H1 (cell line): Measurements from ENCODE around the gene MDC1. TPM values are rescaled to one million over a fixed set of nuclear protein-coding genes. Genes with fewer than 3 reads are reported as not detected.

Source experiments
- CTCF ChIA-PET: fragments of 300-600 bp; sonication (Branson Sonifier 250); formaldehyde crosslinking; loops from one replicate; lab custom pipeline; 2021; ENCODE audit not compliant: partially characterized antibody; lab: Charles Lee
- POLR2A ChIA-PET: fragments of 300-600 bp; sonication (Branson Sonifier 250); formaldehyde crosslinking; loops from one replicate; lab custom pipeline; 2021; ENCODE audit warnings: inconsistent platforms; ENCODE audit not compliant: partially characterized antibody; lab: Charles Lee
- DNase-seq, 2 experiments: peaks; one replicate each; pipeline versions ENCODE4 v3.0.0 to v3.0.0-alpha.2; 2010 to 2022; ENCODE audit warnings: low spot score in 2 of 2, low read depth in 1 of 2, mixed read lengths in 1 of 2
- FAIRE-seq: peaks from 2 replicates; lab custom pipeline; 2011; peaks lifted over from hg19 to GRCh38; lab: Jason Lieb, UNC
- H2AFZ ChIP-seq: 2 replicates; pipeline ENCODE4 v1.8.1; 2012; ENCODE audit warnings: low read length, inconsistent platforms
- H2AK5ac ChIP-seq: 2 replicates; pipeline ENCODE4 v1.6.1; 2013; ENCODE audit warnings: low read depth, low read length
- H2BK120ac ChIP-seq: replicated peaks from 2 replicates; pipeline ENCODE3; 2013; ENCODE audit warnings: low read depth, low read length, inconsistent platforms
- H2BK12ac ChIP-seq: 2 replicates; pipeline ENCODE4 v1.6.1; 2013; ENCODE audit warnings: low read depth, low read length
- H2BK15ac ChIP-seq: 2 replicates; pipeline ENCODE4 v1.6.1; 2013; ENCODE audit warnings: low read length
- H2BK20ac ChIP-seq: 2 replicates; pipeline ENCODE4 v1.6.1; 2013; ENCODE audit warnings: low read length
- H2BK5ac ChIP-seq: 2 replicates; pipeline ENCODE4 v1.6.1; 2013; ENCODE audit warnings: low read depth, low read length
- H3K14ac ChIP-seq: 2 replicates; pipeline ENCODE4 v1.6.1; 2013; ENCODE audit warnings: inconsistent platforms; ENCODE audit not compliant: insufficient read length
- H3K18ac ChIP-seq: 2 replicates; pipeline ENCODE4 v1.6.1; 2013; ENCODE audit warnings: low read length; ENCODE audit errors: extremely low read depth
- H3K23ac ChIP-seq: 2 replicates; pipeline ENCODE4 v1.6.1; 2013; ENCODE audit warnings: inconsistent platforms; ENCODE audit not compliant: insufficient read length
- H3K23me2 ChIP-seq: 2 replicates; pipeline ENCODE4 v1.6.1; 2013; ENCODE audit warnings: low read depth, low read length
- H3K27ac ChIP-seq: 2 replicates; pipeline ENCODE4 v1.6.1; 2011; ENCODE audit warnings: low read depth, low read length, inconsistent platforms
- H3K27me3 ChIP-seq, 4 experiments: replicated peaks in 1 of 4; 1 replicate in 1 of 4; 2 replicates in 3 of 4; pipeline versions ENCODE4 v1.6.1 to v1.8.1; 2011 to 2013; ENCODE audit warnings: low read length in 3 of 4, mild to moderate bottlenecking in 3 of 4, inconsistent platforms in 2 of 4, mixed read lengths in 2 of 4, moderate library complexity in 1 of 4; ENCODE audit not compliant: control insufficient read depth in 3 of 4, insufficient read depth in 3 of 4; ENCODE audit errors: extremely low read depth in 1 of 4
- H3K36me3 ChIP-seq, 4 experiments: 2 replicates each; pipeline versions ENCODE4 v1.6.1 to v1.8.1; 2011 to 2013; ENCODE audit warnings: mild to moderate bottlenecking in 4 of 4, low read length in 3 of 4, moderate library complexity in 2 of 4, control low read depth in 1 of 4, inconsistent platforms in 1 of 4; ENCODE audit not compliant: insufficient read depth in 4 of 4, control insufficient read depth in 2 of 4
- H3K4ac ChIP-seq: replicated peaks from 2 replicates; pipeline ENCODE3; 2013; ENCODE audit warnings: low read length, low read depth, mixed read lengths, inconsistent platforms; ENCODE audit not compliant: insufficient read length
- H3K4me1 ChIP-seq, 4 experiments: replicated peaks in 1 of 4; 1 replicate in 1 of 4; 2 replicates in 3 of 4; pipeline versions ENCODE4 v1.6.1 to v1.8.1; 2011 to 2013; ENCODE audit warnings: low read length in 3 of 4, inconsistent platforms in 2 of 4, mixed read lengths in 1 of 4; ENCODE audit not compliant: insufficient read depth in 4 of 4, control insufficient read depth in 3 of 4
- H3K4me2 ChIP-seq, 2 experiments: 2 replicates each; pipeline versions ENCODE4 v1.6.1 to v1.8.1; 2011 to 2013; ENCODE audit warnings: low read depth in 2 of 2, low read length in 2 of 2, control low read depth in 1 of 2, inconsistent platforms in 1 of 2, mild to moderate bottlenecking in 1 of 2; ENCODE audit not compliant: insufficient read depth in 1 of 2
- H3K4me3 ChIP-seq, 4 experiments: fragments of 200-600, 300-600 bp in 1 of 4; sonication (generic), shearing (Covaris generic), sonication (Bioruptor Twin) in 1 of 4; 2 replicates each; pipeline versions ENCODE4 v1.5.1 to v1.8.1; 2011 to 2016; ENCODE audit warnings: low read length in 4 of 4, low read depth in 3 of 4, control low read depth in 2 of 4, inconsistent platforms in 2 of 4, mild to moderate bottlenecking in 2 of 4, mixed read lengths in 1 of 4, moderate library complexity in 1 of 4; ENCODE audit not compliant: insufficient read depth in 2 of 4; ENCODE audit errors: extremely low read depth in 1 of 4
- H3K56ac ChIP-seq: replicated peaks from 2 replicates; pipeline ENCODE3; 2013; ENCODE audit warnings: low read depth, mild to moderate bottlenecking, mixed read lengths, low read length, inconsistent platforms; ENCODE audit not compliant: insufficient read length
- H3K79me1 ChIP-seq: 2 replicates; pipeline ENCODE4 v1.6.1; 2013; ENCODE audit warnings: low read depth, low read length, control low read depth
- H3K79me2 ChIP-seq, 2 experiments: 2 replicates each; pipeline versions ENCODE4 v1.6.1 to v1.8.1; 2012 to 2013; ENCODE audit warnings: low read length in 2 of 2, mild to moderate bottlenecking in 2 of 2, inconsistent platforms in 1 of 2; ENCODE audit not compliant: insufficient read depth in 2 of 2, control insufficient read depth in 1 of 2
- H3K9ac ChIP-seq, 4 experiments: replicated peaks in 1 of 4; 1 replicate in 1 of 4; 2 replicates in 3 of 4; pipeline versions ENCODE4 v1.6.1 to v1.8.1; 2011 to 2013; ENCODE audit warnings: low read depth in 3 of 4, low read length in 3 of 4, control low read depth in 2 of 4, mild to moderate bottlenecking in 2 of 4, moderate library complexity in 2 of 4, inconsistent platforms in 1 of 4; ENCODE audit errors: extremely low read depth in 1 of 4
- H3K9me3 ChIP-seq, 2 experiments: 2 replicates each; pipeline versions ENCODE4 v1.6.1 to v1.8.1; 2012 to 2013; ENCODE audit warnings: mild to moderate bottlenecking in 2 of 2, moderate library complexity in 2 of 2, control low read depth in 1 of 2, inconsistent platforms in 1 of 2, low read depth in 1 of 2, low read length in 1 of 2, mixed read lengths in 1 of 2; ENCODE audit not compliant: insufficient read depth in 2 of 2
- H4K20me1 ChIP-seq, 2 experiments: replicated peaks in 1 of 2; 2 replicates each; pipeline versions ENCODE3 to v1.8.1; 2011 to 2013; ENCODE audit warnings: inconsistent platforms in 2 of 2, low read length in 2 of 2, mild to moderate bottlenecking in 1 of 2; ENCODE audit not compliant: insufficient read depth in 2 of 2, control insufficient read depth in 1 of 2
- H4K5ac ChIP-seq: 2 replicates; pipeline ENCODE4 v1.6.1; 2013; ENCODE audit warnings: low read length, low read depth, mixed read lengths, inconsistent platforms; ENCODE audit not compliant: insufficient read length
- H4K8ac ChIP-seq: 2 replicates; pipeline ENCODE4 v1.8.0; 2013; ENCODE audit warnings: mild to moderate bottlenecking, moderate library complexity, low read length, inconsistent platforms; ENCODE audit not compliant: insufficient read depth; ENCODE audit errors: extremely low read depth
- H4K91ac ChIP-seq: replicated peaks from 2 replicates; pipeline ENCODE3; 2013; ENCODE audit warnings: low read length, mixed read lengths, inconsistent platforms; ENCODE audit not compliant: insufficient read length
- BACH1 ChIP-seq: IDR thresholded peaks from 2 replicates; pipeline ENCODE4 v1.6.1; 2012; ENCODE audit warnings: low read length, improper control_type of control experiment
- BCL11A ChIP-seq, 2 experiments: IDR thresholded peaks; one replicate each; pipeline ENCODE4 v1.6.1; 2011; ENCODE audit warnings: low read depth in 2 of 2, low read length in 2 of 2, mild to moderate bottlenecking in 2 of 2
- CHD1 ChIP-seq: IDR thresholded peaks from 2 replicates; pipeline ENCODE4 v1.6.1; 2012; ENCODE audit warnings: low read depth, low read length, improper control_type of control experiment
- CHD2 ChIP-seq: IDR thresholded peaks from 2 replicates; pipeline ENCODE4 v1.6.1; 2012; ENCODE audit warnings: low read length, improper control_type of control experiment
- CREB1 ChIP-seq: IDR thresholded peaks from 2 replicates; pipeline ENCODE4 v1.6.1; 2012; ENCODE audit warnings: inconsistent platforms
- EGR1 ChIP-seq: IDR thresholded peaks from 2 replicates; pipeline ENCODE4 v1.6.1; 2011; ENCODE audit warnings: low read depth, low read length, borderline replicate concordance
- NRF1 ChIP-seq: IDR thresholded peaks from 2 replicates; pipeline ENCODE4 v1.6.1; 2011; ENCODE audit warnings: mild to moderate bottlenecking, low read depth, low read length, improper control_type of control experiment
- SIRT6 ChIP-seq: IDR thresholded peaks from one replicate; pipeline ENCODE4 v1.7.1; 2012; ENCODE audit warnings: low read length, inconsistent platforms
- SRF ChIP-seq: IDR thresholded peaks from 2 replicates; pipeline ENCODE4 v1.6.1; 2011; ENCODE audit warnings: mild to moderate bottlenecking, low read depth, low read length, moderate library complexity
- TCF12 ChIP-seq: IDR thresholded peaks from 2 replicates; pipeline ENCODE4 v1.6.1; 2011; ENCODE audit warnings: low read depth, mild to moderate bottlenecking, low read length
- TEAD4 ChIP-seq: IDR thresholded peaks from 2 replicates; pipeline ENCODE4 v1.6.1; 2012; ENCODE audit warnings: low read depth, low read length, inconsistent platforms, mixed read lengths
- ZNF274 ChIP-seq: IDR thresholded peaks from 2 replicates; pipeline ENCODE4 v1.7.0; 2012; ENCODE audit warnings: low read length, borderline replicate concordance; ENCODE audit errors: extremely low read depth
- WGBS, 2 experiments: shearing (Covaris generic) in 1 of 2; methylation state at CpG; one replicate each; pipeline versions ENCODE4 v1.1.6 to v1.1.7; 2013 to 2015; ENCODE audit warnings: low lambda C conversion rate in 2 of 2, mixed read lengths in 2 of 2, inconsistent platforms in 1 of 2, low coverage in 1 of 2, missing lambda C conversion rate in 1 of 2; ENCODE audit not compliant: insufficient replicate concordance in 2 of 2, insufficient coverage in 1 of 2, insufficient read length in 1 of 2; ENCODE audit errors: extremely low coverage in 1 of 2, missing lambda C conversion rate in 1 of 2; 5-methylcytosine and 5-hydroxymethylcytosine counted together
- polyA plus RNA-seq, 7 experiments: library from polyadenylated mRNA; depleted of rRNA in 3 of 7; stranded (reverse) in 5 of 7; unstranded in 2 of 7; fragments of >200 nt in 5 of 7; fragments of 200-250 nt in 2 of 7; gene quantifications; 1 replicate in 5 of 7; 2 replicates in 1 of 7; 4 replicates in 1 of 7; pipeline versions ENCODE4 v1.2.1 to v1.2.3, GENCODE V29; 2011 to 2013; ENCODE audit warnings: missing spikeins in 2 of 7, mixed read lengths in 2 of 7
- total RNA-seq: library from RNA; stranded (reverse); fragmentation: NEBNext Ultra II Directional; extraction: Animal tissue kit (Norgen Biotek cat#: 25700); gene quantifications from 2 replicates; pipeline ENCODE4 v1.2.1, GENCODE V29; 2021
- TF ChIP-seq, protein P1 (sequence below): IDR thresholded peaks from 2 replicates; pipeline ENCODE4 v1.6.1; 2012; ENCODE audit warnings: inconsistent platforms

Gene MDC1
- total and polyA plus RNA-seq, 2 of the 8 experiments (the other 6 are each of a cell fraction or from before 2014, with no cell fraction given) = 29.9 to 81.1 TPM

DNA sequence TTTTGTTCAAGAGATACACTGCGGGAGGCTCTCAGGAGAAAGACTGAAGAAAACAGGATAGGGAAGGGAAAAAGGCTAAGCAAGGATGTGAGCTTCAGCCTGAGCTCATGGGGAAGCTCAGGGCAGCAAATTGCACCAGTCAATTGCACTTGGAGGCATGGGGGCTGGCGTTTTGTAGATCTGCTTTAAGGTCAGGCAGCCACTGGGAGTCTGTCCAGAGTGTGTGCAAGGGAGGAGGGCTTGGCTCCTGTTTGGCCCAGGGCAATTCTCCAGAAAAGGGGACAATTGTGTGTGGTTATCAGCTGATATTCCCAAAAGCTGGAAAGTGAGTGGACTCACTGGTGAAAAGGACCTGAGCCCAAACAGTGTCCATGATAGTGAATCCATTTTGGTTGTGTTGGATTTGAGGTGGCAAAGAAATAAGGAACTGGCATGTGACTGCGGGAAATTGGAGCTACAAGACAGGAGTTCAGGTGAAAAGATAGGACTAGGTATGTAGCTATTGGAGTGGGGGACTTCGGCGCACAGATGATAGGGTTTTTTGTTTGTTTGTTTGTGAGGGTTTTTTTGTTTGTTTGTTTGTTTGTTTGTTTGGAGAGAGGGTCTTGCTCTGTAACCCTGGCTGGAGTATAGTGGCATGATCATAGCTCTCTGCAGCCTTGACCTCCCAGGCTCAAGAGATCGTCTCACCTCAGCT lies 49.5 kb upstream of the MDC1 start:
- FAIRE-seq = no peak
- TF ChIP-seq ZNF274 (no peak), EGR1 (no peak), TCF12 (no peak), BACH1 (no peak), CHD2 (no peak), BCL11A (IDR thresholded peaks at IDR 0.05; ENCODE audit: low read depth in 2 of 2, low read length in 2 of 2) (no peak), SIRT6 (no peak), CHD1 (no peak), CREB1 (no peak), TEAD4 (no peak), NRF1 (no peak), SRF (no peak)
- TF ChIP-seq, protein P1, sequence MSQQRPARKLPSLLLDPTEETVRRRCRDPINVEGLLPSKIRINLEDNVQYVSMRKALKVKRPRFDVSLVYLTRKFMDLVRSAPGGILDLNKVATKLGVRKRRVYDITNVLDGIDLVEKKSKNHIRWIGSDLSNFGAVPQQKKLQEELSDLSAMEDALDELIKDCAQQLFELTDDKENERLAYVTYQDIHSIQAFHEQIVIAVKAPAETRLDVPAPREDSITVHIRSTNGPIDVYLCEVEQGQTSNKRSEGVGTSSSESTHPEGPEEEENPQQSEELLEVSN = no peak

More for the DNA sequence above, 49.5 kb upstream of the MDC1 start:
- no peaks in the 10 kb centered on the region for H3K9me3 ChIP-seq
- CTCF ChIA-PET = interaction anchor here (0.8 to 2.0 kb wide), 5 partner anchors 10 to 69 kb away, joined by 3 to 6 read pairs (median 3); no protein-coding TSS in a partner anchor
- H2BK20ac ChIP-seq = peak overlapping the region; percentile 95; the same call in 1 of the 2 replicates
- peaks cover 11 to 17% (median 14%) of the 10 kb centered on the region in 4 experiments for H3K4me1 ChIP-seq
- no peak for DNase-seq
- no peak overlapping the region for H4K8ac ChIP-seq
- WGBS, 2 experiments = 82 to 100% methylated on average over 2 to 6 of the region's 6 CpGs
- POLR2A ChIA-PET = interaction anchor here (0.5 to 1.1 kb wide), 4 partner anchors 11 to 38 kb away, joined by 3 to 4 read pairs (median 3); no protein-coding TSS in a partner anchor
- H3K79me2 ChIP-seq = no peaks in the 10 kb centered on the region
- H3K36me3 ChIP-seq = no peaks in the 10 kb centered on the region
- H2BK120ac ChIP-seq = no peak overlapping the region
- H3K23me2 ChIP-seq = no peaks in the 10 kb centered on the region
- H2AFZ ChIP-seq = no peak overlapping the region
- H3K9ac ChIP-seq = no peak overlapping the region
- no peak overlapping the region for H3K4me2 ChIP-seq
- no peak overlapping the region for H4K91ac ChIP-seq
- H3K27me3 ChIP-seq = no peaks in the 10 kb centered on the region
- no peak overlapping the region for H3K27ac ChIP-seq
- no peak overlapping the region for H3K14ac ChIP-seq
- peak overlapping the region; percentile 19 for H3K4ac ChIP-seq
- H3K23ac ChIP-seq = no peak overlapping the region
- H3K18ac ChIP-seq = no peak overlapping the region
- H2BK15ac ChIP-seq = peak overlapping the region; percentile 88; the same call in 1 of the 2 replicates
- H3K79me1 ChIP-seq = no peaks in the 10 kb centered on the region
- H2AK5ac ChIP-seq = 0 out of 2 replicates have a peak overlapping the region, but pooled peaks have one; percentile 47
- no peak overlapping the region for H4K5ac ChIP-seq
- H3K56ac ChIP-seq = no peak overlapping the region
- peak overlapping the region; percentile 87 for H2BK12ac ChIP-seq
- no peak overlapping the region for H3K4me3 ChIP-seq
- peak overlapping the region; percentile 40; the same call in 1 of the 2 replicates for H2BK5ac ChIP-seq
- no peaks in the 10 kb centered on the region for H4K20me1 ChIP-seq
